Neuronal stem cell (in vitro differentiated cells): Measurements from ENCODE around the gene CTDSP2.

Experiments
- DNase-seq: peaks from one replicate; pipeline ENCODE4 v3.0.0-alpha.2; 2013; ENCODE audit warnings: low spot score
- H2AFZ ChIP-seq: one replicate; pipeline ENCODE4 v1.6.1; 2013; ENCODE audit warnings: mild to moderate bottlenecking, low read length, inconsistent platforms
- H2AK5ac ChIP-seq: 2 replicates; pipeline ENCODE4 v1.6.1; 2013; ENCODE audit warnings: low read depth, mild to moderate bottlenecking, inconsistent platforms, low read length, moderate library complexity, mixed read lengths
- H2BK120ac ChIP-seq: 2 replicates; pipeline ENCODE4 v1.6.1; 2013; ENCODE audit warnings: low read depth, mild to moderate bottlenecking, inconsistent platforms, low read length, moderate library complexity, mixed read lengths
- H2BK12ac ChIP-seq: one replicate; pipeline ENCODE4 v1.6.1; 2013; ENCODE audit warnings: low read length, inconsistent platforms
- H2BK15ac ChIP-seq: 2 replicates; pipeline ENCODE4 v1.6.1; 2013; ENCODE audit warnings: mild to moderate bottlenecking, low read length, inconsistent platforms, mixed read lengths
- H2BK5ac ChIP-seq: one replicate; pipeline ENCODE4 v1.6.1; 2013; ENCODE audit warnings: inconsistent platforms, mild to moderate bottlenecking, low read length, moderate library complexity
- H3K14ac ChIP-seq: one replicate; pipeline ENCODE4 v1.6.1; 2013; ENCODE audit warnings: low read length, inconsistent platforms
- H3K18ac ChIP-seq: 2 replicates; pipeline ENCODE4 v1.6.1; 2013; ENCODE audit warnings: low read length, inconsistent platforms
- H3K23ac ChIP-seq: 2 replicates; pipeline ENCODE4 v1.6.1; 2013; ENCODE audit warnings: low read depth, mild to moderate bottlenecking, mixed read lengths, low read length, inconsistent platforms; ENCODE audit not compliant: poor library complexity
- H3K27ac ChIP-seq: replicated peaks from 3 replicates; pipeline ENCODE4 v1.5.1; 2013; ENCODE audit warnings: low read length, inconsistent platforms
- H3K27me3 ChIP-seq, 3 experiments: 2 replicates each; pipeline ENCODE4 v1.6.1; 2013; ENCODE audit warnings: low read length in 3 of 3, mild to moderate bottlenecking in 2 of 3, inconsistent platforms in 1 of 3, low read depth in 1 of 3, mixed read lengths in 1 of 3, moderate library complexity in 1 of 3; ENCODE audit not compliant: control insufficient read depth in 3 of 3, insufficient read depth in 3 of 3
- H3K36me3 ChIP-seq, 2 donors: replicated peaks in 1 of 2; 2 replicates each; pipeline ENCODE4 v1.6.1; 2013; ENCODE audit warnings: low read length in 2 of 2; ENCODE audit not compliant: control insufficient read depth in 2 of 2, insufficient read depth in 2 of 2
- H3K4ac ChIP-seq: 2 replicates; pipeline ENCODE4 v1.6.1; 2013; ENCODE audit warnings: inconsistent platforms, mild to moderate bottlenecking, low read length, moderate library complexity
- H3K4me1 ChIP-seq, 2 donors: 1 replicate in 1 of 2; 2 replicates in 1 of 2; pipeline ENCODE4 v1.6.1; 2013; ENCODE audit warnings: low read length in 2 of 2, low read depth in 1 of 2; ENCODE audit not compliant: control insufficient read depth in 2 of 2, insufficient read depth in 1 of 2
- H3K4me2 ChIP-seq: one replicate; pipeline ENCODE4 v1.6.1; 2013; ENCODE audit warnings: mild to moderate bottlenecking, low read length, inconsistent platforms; ENCODE audit not compliant: insufficient read depth, poor library complexity, severe bottlenecking
- H3K4me3 ChIP-seq, 2 donors: 2 replicates each; pipeline ENCODE4 v1.5.1; 2013; ENCODE audit warnings: low read length in 2 of 2, mild to moderate bottlenecking in 2 of 2, inconsistent platforms in 1 of 2, moderate library complexity in 1 of 2
- H3K79me1 ChIP-seq: one replicate; pipeline ENCODE4 v1.6.1; 2013; ENCODE audit warnings: low read depth, mild to moderate bottlenecking, inconsistent platforms, low read length, moderate library complexity
- H3K9ac ChIP-seq: one replicate; pipeline ENCODE4 v1.6.1; 2013; ENCODE audit warnings: mild to moderate bottlenecking, low read depth, low read length, inconsistent platforms; ENCODE audit not compliant: poor library complexity
- H3K9me3 ChIP-seq, 2 donors: replicated peaks in 1 of 2; 2 replicates each; pipeline versions ENCODE3 to v1.6.1; 2013; ENCODE audit warnings: low read length in 2 of 2, mild to moderate bottlenecking in 2 of 2, inconsistent platforms in 1 of 2, low read depth in 1 of 2, mixed read lengths in 1 of 2, moderate library complexity in 1 of 2; ENCODE audit not compliant: control insufficient read depth in 2 of 2, insufficient read depth in 1 of 2
- H4K8ac ChIP-seq: one replicate; pipeline ENCODE4 v1.6.1; 2013; ENCODE audit warnings: low read depth, mild to moderate bottlenecking, inconsistent platforms, low read length, moderate library complexity
- H4K91ac ChIP-seq: one replicate; pipeline ENCODE4 v1.6.1; 2013; ENCODE audit warnings: low read length, low read depth, mild to moderate bottlenecking, inconsistent platforms; ENCODE audit not compliant: poor library complexity
- WGBS, 2 donors: extraction: QIAGEN DNeasy Blood & Tissue Kit; methylation state at CpG; one replicate each; pipeline ENCODE4 v1.1.7; 2013; ENCODE audit warnings: missing lambda C conversion rate in 2 of 2, mixed read lengths in 1 of 2; ENCODE audit not compliant: insufficient read length in 2 of 2, insufficient replicate concordance in 1 of 2; ENCODE audit errors: extremely low coverage in 2 of 2; 5-methylcytosine and 5-hydroxymethylcytosine counted together

CTDSP2 gene

GRCh38 chr12:57852620-57853500 is 6.3 kb upstream of the CTDSP2 start:
- DNase-seq = peak; percentile 72

GRCh38 chr12:57852200-57852599 is 5.7 kb upstream of the CTDSP2 start:
- H3K79me1 ChIP-seq = no peaks in the 10 kb centered on the region
- peaks cover 19 to 23% of the 10 kb centered on the region in 2 donors for H3K4me1 ChIP-seq
- no peak overlapping the region for H4K8ac ChIP-seq
- H2BK15ac ChIP-seq = peak overlapping the region; percentile 90
- peak overlapping the region; percentile 84 for H3K18ac ChIP-seq
- H3K27me3 ChIP-seq = no peaks in the 10 kb centered on the region
- H2AK5ac ChIP-seq = peak overlapping the region; percentile 93
- H2BK5ac ChIP-seq = peak overlapping the region; percentile 79
- peak overlapping the region; percentile 78 for H3K27ac ChIP-seq
- no peak for DNase-seq
- no peak overlapping the region for H3K4ac ChIP-seq
- no CpG with 5 or more reads among the region's 11 CpGs for WGBS, 2 donors
- peak overlapping the region; percentile 23 for H3K14ac ChIP-seq
- peak overlapping the region; percentile 39 for H3K9ac ChIP-seq
- H4K91ac ChIP-seq = no peak overlapping the region
- peak overlapping the region; percentile 29 to 71 for H3K4me3 ChIP-seq
- peak overlapping the region; percentile 86 for H3K4me2 ChIP-seq
- peak overlapping the region; percentile 42 for H2BK120ac ChIP-seq
- H2BK12ac ChIP-seq = peak overlapping the region; percentile 59
- peak overlapping the region; percentile 77 for H2AFZ ChIP-seq
- peak overlapping the region; percentile 55 for H3K23ac ChIP-seq
- peaks cover 0 to 4% of the 10 kb centered on the region in 2 donors for H3K9me3 ChIP-seq
- H3K36me3 ChIP-seq = no peaks in the 10 kb centered on the region

More at GRCh38 chr12:57852620-57853500, 6.3 kb upstream of the CTDSP2 start:
- peaks cover 0 to 4% of the 10 kb centered on the region in 2 donors for H3K9me3 ChIP-seq
- no peak overlapping the region for H3K9ac ChIP-seq
- H3K79me1 ChIP-seq = no peaks in the 10 kb centered on the region
- no peak overlapping the region for H3K14ac ChIP-seq
- H3K27ac ChIP-seq = peak overlapping the region; percentile 78
- no peak overlapping the region for H4K91ac ChIP-seq
- H3K23ac ChIP-seq = peak overlapping the region; percentile 55
- peak overlapping the region; percentile 86 for H3K4me2 ChIP-seq
- peak overlapping the region; percentile 77 for H2AFZ ChIP-seq
- H4K8ac ChIP-seq = no peak overlapping the region
- H2BK12ac ChIP-seq = peak overlapping the region; percentile 59
- H3K4me1 ChIP-seq = peaks cover 16 to 22% of the 10 kb centered on the region in 2 donors
- H2BK120ac ChIP-seq = peak overlapping the region; percentile 42
- H3K27me3 ChIP-seq = no peaks in the 10 kb centered on the region
- H2AK5ac ChIP-seq = peak overlapping the region; percentile 93
- peak overlapping the region; percentile 90 for H2BK15ac ChIP-seq
- no peak overlapping the region for H3K4ac ChIP-seq
- H3K4me3 ChIP-seq = peak overlapping the region; percentile 29 to 71
- peak overlapping the region; percentile 79 for H2BK5ac ChIP-seq
- WGBS, 2 donors = no CpG with 5 or more reads among the region's 38 CpGs
- H3K36me3 ChIP-seq = no peaks in the 10 kb centered on the region
- H3K18ac ChIP-seq = peak overlapping the region; percentile 84

- no peak overlapping the region for H2BK15ac ChIP-seq
- no peak overlapping the region for H4K91ac ChIP-seq
- no peak overlapping the region for H3K9ac ChIP-seq
- no peak overlapping the region for H3K18ac ChIP-seq
- H3K27ac ChIP-seq = no peak overlapping the region
- H3K79me1 ChIP-seq = no peaks in the 10 kb centered on the region
- H2AK5ac ChIP-seq = peak overlapping the region; percentile 93
- H2BK5ac ChIP-seq = no peak overlapping the region
- no peaks in the 10 kb centered on the region for H3K27me3 ChIP-seq
- DNase-seq = no peak
- WGBS, 2 donors = no CpG with 5 or more reads among the region's 1 CpG
- H3K23ac ChIP-seq = no peak overlapping the region
- H3K4me1 ChIP-seq = peaks cover 20 to 25% of the 10 kb centered on the region in 2 donors
- no peak overlapping the region for H2BK120ac ChIP-seq
- no peaks in the 10 kb centered on the region for H3K36me3 ChIP-seq
- no peak overlapping the region for H3K4me3 ChIP-seq
- no peak overlapping the region for H3K4me2 ChIP-seq
- no peak overlapping the region for H3K14ac ChIP-seq
- no peak overlapping the region for H3K4ac ChIP-seq
- no peak overlapping the region for H4K8ac ChIP-seq
- no peak overlapping the region for H2AFZ ChIP-seq
- peaks cover 0 to 4% of the 10 kb centered on the region in 2 donors for H3K9me3 ChIP-seq
- H2BK12ac ChIP-seq = no peak overlapping the region
These were observed 5.0 kb upstream of the CTDSP2 start for GRCh38 chr12:57851552-57851951.

- Histone ChIP-seq H3K27ac (no peak overlapping the region), H3K18ac (peak overlapping the region; percentile 68), H3K27me3 (no peaks in the 10 kb centered on the region), H2BK12ac (no peak overlapping the region), H3K9me3 (no peaks in the 10 kb centered on the region), H3K14ac (no peak overlapping the region), H3K36me3 (no peaks in the 10 kb centered on the region), H2BK15ac (no peak overlapping the region), H3K79me1 (peaks cover 2% of the 10 kb centered on the region), H3K4me2 (no peak overlapping the region), H4K8ac (no peak overlapping the region), H3K4me1 (peaks cover 20 to 25% of the 10 kb centered on the region in 2 donors), H4K91ac (no peak overlapping the region), H2BK5ac (no peak overlapping the region), H3K9ac (no peak overlapping the region), H3K23ac (no peak overlapping the region), H2AFZ (no peak overlapping the region), H3K4me3 (no peak overlapping the region), H2BK120ac (no peak overlapping the region), H2AK5ac (peak overlapping the region; percentile 39), H3K4ac (no peak overlapping the region)
- no CpG with 5 or more reads among the region's 6 CpGs for WGBS, 2 donors
- no peak for DNase-seq
These were observed 4.4 kb upstream of the CTDSP2 start for GRCh38 chr12:57850854-57851430.
